Activated B cell treated with CpG ODN at 0.5 μM for 24 hours (primary cell): ENCODE measurements around the gene KIF12. TPM values are rescaled to one million over a fixed set of nuclear protein-coding genes. Genes with fewer than 3 reads are reported as not detected.

Experiments
- ATAC-seq: fragments of 200-7000 bp; cut with Tn5 transposase; one replicate; pipeline ENCODE4 v1.10.0; 2021; ENCODE audit warnings: low read depth, mild to moderate bottlenecking, moderate library complexity
- CTCF ChIA-PET: fragments of 350-600 bp; sonication (Branson Sonifier 250); formaldehyde crosslinking; loops from one replicate; lab custom pipeline; 2021; ENCODE audit warnings: antibody characterized with exemption; lab: Charles Lee
- POLR2A ChIA-PET: fragments of 350-600 bp; sonication (Branson Sonifier 250); formaldehyde crosslinking; loops from one replicate; lab custom pipeline; 2021; ENCODE audit warnings: antibody characterized with exemption; lab: Charles Lee
- DNase-seq: peaks from one replicate; pipeline ENCODE4 v3.0.0; 2022
- H3K27ac Mint-ChIP-seq: one replicate; pipeline ENCODE4 v1.8.0; 2020; ENCODE audit warnings: mixed read lengths
- H3K27me3 Mint-ChIP-seq: one replicate; pipeline ENCODE4 v1.8.0; 2021; ENCODE audit warnings: mixed read lengths
- H3K36me3 Mint-ChIP-seq: one replicate; pipeline ENCODE4 v1.8.0; 2021; ENCODE audit warnings: low read depth, mixed read lengths
- H3K4me1 Mint-ChIP-seq: one replicate; pipeline ENCODE4 v1.8.0; 2021; ENCODE audit warnings: mixed read lengths
- H3K4me3 Mint-ChIP-seq: one replicate; pipeline ENCODE4 v1.8.0; 2020; ENCODE audit warnings: mild to moderate bottlenecking, mixed read lengths
- H3K9me3 Mint-ChIP-seq: one replicate; pipeline ENCODE4 v1.8.0; 2020; ENCODE audit warnings: mixed read lengths
- intact Hi-C: fragments of 100-400 bp; cut with micrococcal nuclease; formaldehyde crosslinking; loops from one replicate; pipeline ENCODE4 v1.15.1; 2024
- total RNA-seq: library from RNA; stranded (reverse); gene quantifications from 2 replicates; pipeline ENCODE4 v1.2.3, GENCODE V29; 2022
- TF ChIP-seq, protein P1 (sequence below): fragments of 200-600 bp; IDR thresholded peaks from one replicate; pipeline ENCODE4 v1.8.0; 2022; ENCODE audit warnings: antibody characterized with exemption, mild to moderate bottlenecking

The KIF12 gene
- total RNA-seq, 1 donor from 2014 or later = not detected

DNA sequence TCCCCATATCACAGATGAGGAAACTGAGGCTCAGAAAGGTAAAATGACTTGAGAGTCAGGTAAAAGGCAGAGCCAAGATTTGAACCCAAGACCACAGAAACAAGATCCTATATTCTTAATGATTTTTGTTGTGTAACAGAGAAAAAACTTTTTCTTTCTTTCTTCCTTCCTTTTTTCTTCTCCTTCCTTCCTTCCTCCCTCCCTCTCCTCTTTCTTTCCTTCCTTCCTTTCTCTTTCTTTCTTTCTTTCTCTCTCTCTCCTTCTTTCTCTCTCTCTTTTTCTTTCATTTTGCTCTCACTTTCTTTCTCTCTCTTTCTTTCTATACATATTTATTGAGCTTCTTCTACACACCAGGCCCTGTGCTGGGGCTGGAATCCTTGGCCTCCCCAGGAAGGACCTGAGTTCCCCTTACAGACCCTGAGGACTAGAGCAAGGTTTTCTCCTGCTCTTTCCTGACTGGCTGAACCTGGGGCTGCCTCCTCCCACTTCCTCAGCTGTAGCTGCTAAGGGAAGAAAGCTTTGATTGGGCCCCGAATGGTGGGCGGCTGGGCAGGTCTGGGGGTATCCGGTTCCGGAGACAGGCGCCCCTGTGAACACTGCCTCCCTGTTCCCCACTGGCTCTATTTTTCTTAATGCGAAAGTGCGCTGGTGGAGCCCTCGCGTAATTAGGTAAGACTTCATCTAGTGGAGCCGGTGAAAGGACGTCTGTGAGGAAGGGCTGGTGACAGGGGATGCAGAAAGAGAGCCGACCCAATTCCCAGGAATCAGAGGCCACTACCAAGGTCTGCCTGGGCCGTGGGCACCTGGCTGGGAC, 27.4 kb upstream of the KIF12 start:
- H3K36me3 Mint-ChIP-seq = no peaks in the 10 kb centered on the region
- ChIA-PET CTCF (interaction anchor here (0.6 kb wide), 1 partner anchor 19 kb away, joined by 3 read pairs; no protein-coding TSS in a partner anchor), POLR2A (no interaction called here)
- no peak overlapping the region for H3K4me3 Mint-ChIP-seq
- TF ChIP-seq, protein P1, sequence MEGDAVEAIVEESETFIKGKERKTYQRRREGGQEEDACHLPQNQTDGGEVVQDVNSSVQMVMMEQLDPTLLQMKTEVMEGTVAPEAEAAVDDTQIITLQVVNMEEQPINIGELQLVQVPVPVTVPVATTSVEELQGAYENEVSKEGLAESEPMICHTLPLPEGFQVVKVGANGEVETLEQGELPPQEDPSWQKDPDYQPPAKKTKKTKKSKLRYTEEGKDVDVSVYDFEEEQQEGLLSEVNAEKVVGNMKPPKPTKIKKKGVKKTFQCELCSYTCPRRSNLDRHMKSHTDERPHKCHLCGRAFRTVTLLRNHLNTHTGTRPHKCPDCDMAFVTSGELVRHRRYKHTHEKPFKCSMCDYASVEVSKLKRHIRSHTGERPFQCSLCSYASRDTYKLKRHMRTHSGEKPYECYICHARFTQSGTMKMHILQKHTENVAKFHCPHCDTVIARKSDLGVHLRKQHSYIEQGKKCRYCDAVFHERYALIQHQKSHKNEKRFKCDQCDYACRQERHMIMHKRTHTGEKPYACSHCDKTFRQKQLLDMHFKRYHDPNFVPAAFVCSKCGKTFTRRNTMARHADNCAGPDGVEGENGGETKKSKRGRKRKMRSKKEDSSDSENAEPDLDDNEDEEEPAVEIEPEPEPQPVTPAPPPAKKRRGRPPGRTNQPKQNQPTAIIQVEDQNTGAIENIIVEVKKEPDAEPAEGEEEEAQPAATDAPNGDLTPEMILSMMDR = no peak
- H3K27me3 Mint-ChIP-seq = peaks cover 21% of the 10 kb centered on the region
- intact Hi-C loops = no loop called here
- no peaks in the 10 kb centered on the region for H3K4me1 Mint-ChIP-seq
- peaks cover 9% of the 10 kb centered on the region for H3K9me3 Mint-ChIP-seq
- ATAC-seq (no peak), DNase-seq (no peak)
- H3K27ac Mint-ChIP-seq = no peak overlapping the region

DNA sequence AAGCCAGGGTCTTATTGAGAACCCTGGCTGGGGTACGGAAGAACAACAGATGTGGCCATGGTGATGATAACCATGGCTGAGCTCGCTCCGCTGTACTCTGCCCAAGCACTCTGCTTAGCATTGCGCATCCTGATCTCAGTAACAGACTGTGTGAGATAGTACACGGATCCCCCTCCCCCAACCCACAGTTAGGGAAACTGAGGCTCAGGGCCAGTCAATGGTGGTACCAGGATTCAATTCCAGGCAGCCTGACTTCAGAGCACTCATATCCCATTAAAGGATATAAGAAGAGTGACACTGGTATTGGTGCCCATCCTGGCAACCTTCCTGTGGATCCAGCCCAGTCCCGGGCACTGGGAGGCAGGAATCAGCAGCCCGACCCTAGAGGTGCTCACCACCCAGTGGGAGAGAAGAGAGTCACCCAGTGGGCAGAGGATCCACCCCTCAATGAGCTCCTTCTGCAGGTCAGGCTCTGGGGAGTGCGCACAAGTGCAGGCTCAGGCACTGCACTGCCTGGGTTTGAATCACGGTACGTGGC, 26.5 kb upstream of the KIF12 start:
- CTCF ChIA-PET = no interaction called here
- ATAC-seq (no peak), DNase-seq (no peak)
- Mint-ChIP-seq H3K4me1 (no peaks in the 10 kb centered on the region), H3K9me3 (peaks cover 9% of the 10 kb centered on the region), H3K27me3 (peaks cover 21% of the 10 kb centered on the region), H3K4me3 (no peak overlapping the region), H3K27ac (no peak overlapping the region), H3K36me3 (no peaks in the 10 kb centered on the region)
- intact Hi-C loops = no loop called here
- POLR2A ChIA-PET = no interaction called here
- TF ChIP-seq, protein P1 = no peak

- H3K36me3 Mint-ChIP-seq = no peaks in the 10 kb centered on the region
- ChIA-PET POLR2A (no interaction called here), CTCF (no interaction called here)
- no peak overlapping the region for H3K4me3 Mint-ChIP-seq
- peaks cover 9% of the 10 kb centered on the region for H3K9me3 Mint-ChIP-seq
- intact Hi-C loops = no loop called here
- ATAC-seq = no peak
- TF ChIP-seq, protein P1 = no peak
- peaks cover 21% of the 10 kb centered on the region for H3K27me3 Mint-ChIP-seq
- H3K4me1 Mint-ChIP-seq = no peaks in the 10 kb centered on the region
- no peak for DNase-seq
- no peak overlapping the region for H3K27ac Mint-ChIP-seq
These were observed 25.8 kb upstream of the KIF12 start for GRCh38 chr9:114124666-114125475.

DNA sequence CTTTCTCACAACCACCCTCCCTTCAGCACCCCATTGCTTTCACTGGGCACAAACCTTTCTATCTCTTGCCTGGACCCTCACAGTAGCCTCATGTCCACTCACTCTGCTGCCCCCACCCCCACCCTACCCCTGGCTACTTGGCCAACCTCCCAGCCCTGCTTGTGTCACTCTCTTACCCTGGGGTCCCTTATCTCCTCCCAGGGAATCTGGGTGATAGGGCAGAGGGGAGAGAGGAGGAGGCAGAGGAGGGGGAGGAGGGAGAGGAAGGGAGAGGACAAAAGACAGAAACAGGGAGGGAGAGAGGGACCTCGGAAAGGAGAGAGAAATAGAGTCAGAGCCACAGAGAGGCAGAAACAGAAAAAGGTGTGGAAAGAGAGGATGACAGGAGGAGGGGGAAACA, 25.0 kb upstream of the KIF12 start:
- H3K4me3 Mint-ChIP-seq = no peak overlapping the region
- intact Hi-C loops = no loop called here
- H3K36me3 Mint-ChIP-seq = no peaks in the 10 kb centered on the region
- no peak for ATAC-seq
- no peak overlapping the region for H3K27ac Mint-ChIP-seq
- no peaks in the 10 kb centered on the region for H3K4me1 Mint-ChIP-seq
- H3K27me3 Mint-ChIP-seq = peaks cover 19% of the 10 kb centered on the region
- H3K9me3 Mint-ChIP-seq = peaks cover 9% of the 10 kb centered on the region
- TF ChIP-seq, protein P1 = no peak
- CTCF ChIA-PET = no interaction called here
- POLR2A ChIA-PET = no interaction called here
- no peak for DNase-seq
